ENCODE measurements around the gene DCLK1.

The DCLK1 gene

GRCh38 chr13:35874704-35875103 is 256.5 kb downstream of the DCLK1 start:
- no peak for DNase-seq (ENCODE audit: extremely low read depth, low read depth)
- TF ChIP-seq, protein P1, sequence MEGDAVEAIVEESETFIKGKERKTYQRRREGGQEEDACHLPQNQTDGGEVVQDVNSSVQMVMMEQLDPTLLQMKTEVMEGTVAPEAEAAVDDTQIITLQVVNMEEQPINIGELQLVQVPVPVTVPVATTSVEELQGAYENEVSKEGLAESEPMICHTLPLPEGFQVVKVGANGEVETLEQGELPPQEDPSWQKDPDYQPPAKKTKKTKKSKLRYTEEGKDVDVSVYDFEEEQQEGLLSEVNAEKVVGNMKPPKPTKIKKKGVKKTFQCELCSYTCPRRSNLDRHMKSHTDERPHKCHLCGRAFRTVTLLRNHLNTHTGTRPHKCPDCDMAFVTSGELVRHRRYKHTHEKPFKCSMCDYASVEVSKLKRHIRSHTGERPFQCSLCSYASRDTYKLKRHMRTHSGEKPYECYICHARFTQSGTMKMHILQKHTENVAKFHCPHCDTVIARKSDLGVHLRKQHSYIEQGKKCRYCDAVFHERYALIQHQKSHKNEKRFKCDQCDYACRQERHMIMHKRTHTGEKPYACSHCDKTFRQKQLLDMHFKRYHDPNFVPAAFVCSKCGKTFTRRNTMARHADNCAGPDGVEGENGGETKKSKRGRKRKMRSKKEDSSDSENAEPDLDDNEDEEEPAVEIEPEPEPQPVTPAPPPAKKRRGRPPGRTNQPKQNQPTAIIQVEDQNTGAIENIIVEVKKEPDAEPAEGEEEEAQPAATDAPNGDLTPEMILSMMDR (IDR thresholded peaks at IDR 0.05; ENCODE audit: low read depth, low read length, missing control alignments), result no peak

GRCh38 chr13:35872369-35872768 is 258.8 kb downstream of the DCLK1 start:
- TF ChIP-seq, protein P1 (IDR thresholded peaks at IDR 0.05; ENCODE audit: low read depth, low read length, missing control alignments), result no peak
- H3K4me3 ChIP-seq (replicated peaks; ENCODE audit: low read depth, low read length), result no peak overlapping the region
- no peak for DNase-seq (ENCODE audit: extremely low read depth, low read depth)

More at GRCh38 chr13:35874704-35875103, 256.5 kb downstream of the DCLK1 start:
- H3K4me3 ChIP-seq (replicated peaks; ENCODE audit: low read depth, low read length), result no peak overlapping the region

GRCh38 chr13:35871561-35871960 is 259.6 kb downstream of the DCLK1 start:
- DNase-seq (ENCODE audit: extremely low read depth, low read depth), result no peak
- no peak overlapping the region for H3K4me3 ChIP-seq (replicated peaks; ENCODE audit: low read depth, low read length)
- TF ChIP-seq, protein P1 (IDR thresholded peaks at IDR 0.05; ENCODE audit: low read depth, low read length, missing control alignments), result no peak

DNA sequence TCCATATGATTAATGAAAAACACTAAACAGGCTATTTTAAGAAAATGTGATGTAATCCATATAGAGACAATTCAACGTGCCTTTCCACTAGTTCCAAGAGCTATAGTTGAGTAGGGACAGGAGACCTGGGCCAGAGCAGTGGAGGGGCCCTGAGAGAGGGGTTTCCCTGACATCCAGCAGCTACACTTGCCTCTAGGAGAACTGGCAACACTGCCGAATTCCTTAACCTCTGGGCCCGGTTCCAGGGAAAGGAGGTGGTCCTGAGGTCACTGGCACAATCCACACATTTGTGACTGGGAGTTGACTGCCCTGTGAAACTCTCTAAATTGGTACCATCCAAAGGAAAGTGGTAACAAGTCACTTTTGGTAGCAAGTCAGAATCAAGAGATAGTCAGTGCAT is 264.4 kb downstream of the DCLK1 start:
- DNase-seq (ENCODE audit: extremely low read depth, low read depth), result no peak
- no peak overlapping the region for H3K4me3 ChIP-seq (replicated peaks; ENCODE audit: low read depth, low read length)
- TF ChIP-seq, protein P1 (IDR thresholded peaks at IDR 0.05; ENCODE audit: low read depth, low read length, missing control alignments), result no peak

DNA sequence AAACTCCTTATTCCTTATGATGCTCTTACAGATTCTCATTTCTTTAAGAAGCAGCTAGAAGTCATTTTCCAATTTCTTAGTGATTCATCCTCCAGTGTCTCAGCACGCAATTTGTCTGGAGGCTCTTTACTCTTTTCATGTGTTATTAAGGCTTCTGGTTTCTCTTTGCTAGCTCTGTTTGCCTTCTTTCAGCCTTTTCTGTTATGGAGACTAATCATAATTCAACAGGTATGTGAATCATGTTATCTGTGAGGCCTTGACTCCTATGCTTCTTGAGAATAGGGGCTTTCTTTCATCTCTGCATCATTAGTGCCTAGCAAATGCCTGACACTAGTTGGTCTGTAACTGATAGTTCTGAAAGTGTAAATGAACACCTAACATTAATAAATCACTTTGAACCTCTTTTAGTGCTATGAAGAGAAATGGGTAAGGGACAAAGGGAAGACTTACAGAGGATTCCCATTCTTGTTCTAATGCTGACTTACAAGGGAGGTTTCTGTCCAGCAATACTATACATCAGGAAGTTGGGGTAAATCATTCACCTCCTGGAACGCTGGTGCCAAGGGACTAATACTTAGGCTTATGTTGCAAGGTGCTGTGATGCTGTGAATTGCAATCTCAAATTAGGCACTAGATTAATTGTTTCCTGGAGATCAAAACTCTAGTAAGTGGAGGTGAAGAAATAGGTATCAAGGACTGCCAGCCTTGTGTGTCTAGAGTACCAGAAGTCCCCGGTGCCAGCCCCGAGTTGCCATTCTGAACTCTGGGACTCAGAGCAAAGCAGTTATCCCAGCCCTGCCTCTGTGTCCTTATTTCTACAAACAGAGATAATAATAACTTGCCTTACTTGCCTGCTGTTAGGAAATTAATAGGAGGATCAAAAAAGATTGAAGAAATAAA is 265.6 kb downstream of the DCLK1 start:
- no peak for DNase-seq (ENCODE audit: extremely low read depth, low read depth)
- TF ChIP-seq, protein P1 (IDR thresholded peaks at IDR 0.05; ENCODE audit: low read depth, low read length, missing control alignments), result no peak
- no peak overlapping the region for H3K4me3 ChIP-seq (replicated peaks; ENCODE audit: low read depth, low read length)

DNA sequence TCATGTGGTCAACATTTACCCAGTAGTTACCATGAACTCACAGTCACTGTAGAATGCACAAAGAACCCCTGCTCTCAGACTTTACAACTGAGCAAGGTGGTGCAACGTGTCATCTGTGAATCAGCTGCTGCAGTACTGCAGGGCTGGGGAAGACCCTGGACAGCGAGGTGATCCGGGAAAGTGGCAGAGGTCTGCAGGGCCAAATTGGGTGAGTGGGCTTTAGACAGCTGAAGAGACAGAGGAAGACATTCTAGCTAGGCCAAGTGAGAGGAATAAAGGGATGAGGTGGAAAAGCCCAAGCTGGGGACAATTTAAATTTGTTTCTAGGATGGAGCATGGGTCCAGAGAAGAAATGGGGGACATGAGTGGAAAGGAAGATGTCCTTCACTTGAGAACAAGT is 270.5 kb downstream of the DCLK1 start:
- TF ChIP-seq, protein P1 (IDR thresholded peaks at IDR 0.05; ENCODE audit: low read depth, low read length, missing control alignments), result no peak
- H3K4me3 ChIP-seq (replicated peaks; ENCODE audit: low read depth, low read length), result no peak overlapping the region
- no peak for DNase-seq (ENCODE audit: extremely low read depth, low read depth)

Measured in HFF-Myc (cell line).